T-helper 17 cell (primary cell): ENCODE results near the gene ERBB2. TPM values are rescaled to one million over a fixed set of nuclear protein-coding genes. Genes with fewer than 3 reads are reported as not detected.
A peak's percentile ranks its signal among the peaks of the same experiment; 100 is the strongest.
"Not testable (repeated sequence)": the region's sequence is repeated elsewhere in the genome, so short reads cannot be mapped to it uniquely, and the experiment has no call there.

Source experiments
- ATAC-seq: fragments of 150-1000 bp; cut with Tn5 transposase; 2 replicates; pipeline ENCODE4 v1.10.0; 2021; ENCODE audit warnings: mild to moderate bottlenecking, moderate library complexity
- DNase-seq, 3 donors: peaks; one replicate each; pipeline versions ENCODE4 v3.0.0 to v3.0.0-alpha.2; 2020 to 2021
- H3K9me3 ChIP-seq: one replicate; pipeline ENCODE4 v1.7.0; 2013; ENCODE audit warnings: low read length, mild to moderate bottlenecking; ENCODE audit not compliant: control insufficient read depth, poor library complexity, severe bottlenecking
- H3K27ac Mint-ChIP-seq: one replicate; pipeline ENCODE4 v1.8.0; 2022; ENCODE audit warnings: mild to moderate bottlenecking, moderate library complexity, mixed read lengths
- H3K27me3 Mint-ChIP-seq: one replicate; pipeline ENCODE4 v1.8.0; 2022; ENCODE audit warnings: mixed read lengths
- H3K36me3 Mint-ChIP-seq: one replicate; pipeline ENCODE4 v1.8.0; 2022; ENCODE audit warnings: low read depth, mixed read lengths
- H3K4me1 Mint-ChIP-seq: one replicate; pipeline ENCODE4 v1.8.0; 2022; ENCODE audit warnings: mild to moderate bottlenecking, mixed read lengths
- H3K4me3 Mint-ChIP-seq: one replicate; pipeline ENCODE4 v1.8.0; 2022; ENCODE audit warnings: mild to moderate bottlenecking, moderate library complexity, mixed read lengths
- total RNA-seq, 4 donors: library from RNA in 2 of 4; stranded (reverse) in 2 of 4; gene quantifications; one replicate each; pipeline ENCODE4 v1.2.3 and lab custom pipeline; 2022 to 2026

The ERBB2 gene
- total RNA-seq, 2 donors from 2014 or later, result 1.3 to 3.5 TPM

DNA sequence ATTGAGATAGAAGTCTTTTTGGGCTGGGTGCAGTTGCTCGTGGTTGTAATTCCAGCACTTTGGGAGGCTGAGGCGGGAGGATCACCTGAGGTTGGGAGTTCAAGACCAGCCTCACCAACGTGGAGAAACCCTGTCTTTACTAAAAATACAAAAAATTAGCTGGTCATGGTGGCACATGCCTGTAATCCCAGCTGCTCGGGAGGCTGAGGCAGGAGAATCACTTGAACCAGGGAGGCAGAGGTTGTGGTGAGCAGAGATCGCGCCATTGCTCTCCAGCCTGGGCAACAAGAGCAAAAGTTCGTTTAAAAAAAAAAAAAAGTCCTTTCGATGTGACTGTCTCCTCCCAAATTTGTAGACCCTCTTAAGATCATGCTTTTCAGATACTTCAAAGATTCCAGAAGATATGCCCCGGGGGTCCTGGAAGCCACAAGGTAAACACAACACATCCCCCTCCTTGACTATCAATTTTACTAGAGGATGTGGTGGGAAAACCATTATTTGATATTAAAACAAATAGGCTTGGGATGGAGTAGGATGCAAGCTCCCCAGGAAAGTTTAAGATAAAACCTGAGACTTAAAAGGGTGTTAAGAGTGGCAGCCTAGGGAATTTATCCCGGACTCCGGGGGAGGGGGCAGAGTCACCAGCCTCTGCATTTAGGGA is 577 bp upstream of the ERBB2 start:
- Mint-ChIP-seq H3K27me3 (peaks cover 37% of the 10 kb centered on the region), H3K27ac (peak overlapping the region; percentile 29), H3K4me3 (peak overlapping the region; percentile 64), H3K36me3 (peaks cover 11% of the 10 kb centered on the region)
- H3K4me1 Mint-ChIP-seq, DNase-seq, H3K9me3 ChIP-seq, ATAC-seq: not testable (repeated sequence)

DNA sequence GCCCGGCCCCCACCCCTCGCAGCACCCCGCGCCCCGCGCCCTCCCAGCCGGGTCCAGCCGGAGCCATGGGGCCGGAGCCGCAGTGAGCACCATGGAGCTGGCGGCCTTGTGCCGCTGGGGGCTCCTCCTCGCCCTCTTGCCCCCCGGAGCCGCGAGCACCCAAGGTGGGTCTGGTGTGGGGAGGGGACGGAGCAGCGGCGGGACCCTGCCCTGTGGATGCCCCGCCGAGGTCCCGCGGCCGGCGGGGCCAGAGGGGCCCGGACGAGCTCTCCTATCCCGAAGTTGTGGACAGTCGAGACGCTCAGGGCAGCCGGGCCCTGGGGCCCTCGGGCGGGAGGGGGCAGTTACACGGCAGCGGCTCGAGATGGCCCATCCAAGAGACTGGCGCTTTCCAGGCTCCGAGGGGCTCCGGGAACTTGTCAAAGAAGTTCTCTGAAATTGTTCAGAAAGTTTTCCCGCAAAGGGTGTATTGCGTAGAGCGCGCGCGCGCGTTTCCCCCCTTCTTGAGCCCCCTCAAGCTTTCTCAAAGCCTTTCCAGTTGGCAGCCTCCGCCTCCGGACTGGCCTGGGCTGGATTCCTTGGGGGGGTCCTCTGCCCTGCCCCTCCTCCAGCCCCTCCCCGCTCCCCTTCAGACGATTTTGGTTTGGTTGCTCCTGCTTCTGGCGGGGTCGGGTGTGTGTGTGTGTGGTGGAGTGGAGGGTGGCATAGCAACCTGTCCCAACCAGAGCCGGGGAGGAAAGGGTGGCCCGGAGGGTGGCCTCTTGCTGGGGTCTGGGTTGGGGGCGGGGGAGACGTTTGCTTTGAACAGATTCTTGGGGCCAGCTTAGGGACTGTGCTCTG is 504 bp downstream of the ERBB2 start:
- DNase-seq, result no peak
- H3K9me3 ChIP-seq, result no peaks in the 10 kb centered on the region
- Mint-ChIP-seq H3K4me1 (peaks cover 7% of the 10 kb centered on the region), H3K4me3 (no peak overlapping the region), H3K27me3 (peaks cover 37% of the 10 kb centered on the region), H3K36me3 (peaks cover 9% of the 10 kb centered on the region), H3K27ac (no peak overlapping the region)
- ATAC-seq, result no peak

DNA sequence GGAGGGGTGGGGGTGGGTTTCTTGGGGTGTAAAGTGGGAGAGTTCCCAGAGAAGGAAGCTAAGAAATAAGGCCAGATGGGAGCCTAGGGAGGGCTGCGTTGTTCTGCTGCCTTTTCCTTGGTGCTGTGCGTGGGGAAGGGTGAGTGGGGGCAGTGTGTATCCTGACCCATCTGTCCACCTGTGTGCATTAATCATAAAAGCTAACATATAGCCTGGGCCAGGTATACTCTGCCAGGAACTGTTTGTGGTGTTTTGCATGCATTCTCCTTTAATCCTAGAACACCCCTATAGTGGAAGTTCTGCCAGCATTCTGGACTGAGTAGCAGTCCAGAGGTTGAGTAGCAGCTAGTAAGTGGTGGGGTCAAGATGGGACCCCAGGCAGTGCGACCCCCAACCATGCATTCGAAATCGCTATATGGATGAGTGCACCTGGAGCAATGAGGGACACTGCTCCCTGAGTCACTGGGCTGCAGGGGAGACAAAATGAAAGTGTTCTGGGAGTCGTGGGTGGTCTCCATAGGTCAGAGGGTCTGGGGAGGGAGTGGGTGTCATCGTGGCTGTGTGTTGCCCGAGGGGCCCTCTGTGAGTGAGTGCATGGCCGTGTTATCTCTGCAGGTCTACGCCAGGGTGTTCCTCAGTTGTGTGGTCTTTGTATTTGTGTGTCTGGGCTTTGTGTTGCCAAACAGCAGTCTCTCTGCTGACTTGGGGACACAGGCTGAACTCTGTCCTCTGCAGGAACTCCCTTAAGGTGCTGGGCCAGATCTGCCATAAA is 1.3 kb downstream of the ERBB2 start:
- Mint-ChIP-seq H3K4me1 (peaks cover 7% of the 10 kb centered on the region), H3K27me3 (peaks cover 37% of the 10 kb centered on the region), H3K36me3 (peaks cover 9% of the 10 kb centered on the region), H3K4me3 (peak overlapping the region; percentile 33), H3K27ac (no peak overlapping the region)
- ATAC-seq (no peak), DNase-seq (no peak)
- no peaks in the 10 kb centered on the region for H3K9me3 ChIP-seq

DNA sequence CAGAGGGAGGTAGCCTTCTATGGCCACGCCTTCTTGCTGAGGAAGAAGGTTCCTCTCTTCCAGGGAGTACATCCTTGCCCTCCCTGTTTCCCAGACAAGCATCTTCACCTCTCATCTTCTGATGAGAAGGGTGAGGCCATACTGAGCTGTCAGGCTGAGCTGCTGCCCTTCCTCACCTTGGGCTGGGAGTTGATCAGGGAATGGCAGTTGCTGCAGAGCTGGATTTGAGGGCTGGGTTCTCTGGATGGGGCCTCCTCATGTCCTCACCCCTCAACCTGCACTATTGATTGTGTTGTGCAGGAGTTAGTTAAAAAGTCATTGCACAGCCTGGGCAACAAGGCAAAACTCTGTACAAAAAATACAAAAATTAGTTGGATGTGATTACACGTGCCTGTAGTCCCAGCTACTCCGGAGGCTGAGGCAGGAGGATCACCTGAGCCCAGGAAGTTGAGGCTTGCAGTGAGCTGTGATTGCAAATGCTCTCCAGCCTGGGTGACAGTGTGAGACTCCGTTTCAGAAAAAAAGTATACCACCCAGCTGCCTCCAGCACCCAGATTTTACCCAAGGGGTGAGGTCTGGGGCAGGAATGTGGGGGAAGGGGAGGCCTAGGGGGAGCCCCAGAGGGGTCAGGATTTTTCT is 2.0 kb downstream of the ERBB2 start:
- peaks cover 37% of the 10 kb centered on the region for H3K27me3 Mint-ChIP-seq
- no peaks in the 10 kb centered on the region for H3K9me3 ChIP-seq

DNA sequence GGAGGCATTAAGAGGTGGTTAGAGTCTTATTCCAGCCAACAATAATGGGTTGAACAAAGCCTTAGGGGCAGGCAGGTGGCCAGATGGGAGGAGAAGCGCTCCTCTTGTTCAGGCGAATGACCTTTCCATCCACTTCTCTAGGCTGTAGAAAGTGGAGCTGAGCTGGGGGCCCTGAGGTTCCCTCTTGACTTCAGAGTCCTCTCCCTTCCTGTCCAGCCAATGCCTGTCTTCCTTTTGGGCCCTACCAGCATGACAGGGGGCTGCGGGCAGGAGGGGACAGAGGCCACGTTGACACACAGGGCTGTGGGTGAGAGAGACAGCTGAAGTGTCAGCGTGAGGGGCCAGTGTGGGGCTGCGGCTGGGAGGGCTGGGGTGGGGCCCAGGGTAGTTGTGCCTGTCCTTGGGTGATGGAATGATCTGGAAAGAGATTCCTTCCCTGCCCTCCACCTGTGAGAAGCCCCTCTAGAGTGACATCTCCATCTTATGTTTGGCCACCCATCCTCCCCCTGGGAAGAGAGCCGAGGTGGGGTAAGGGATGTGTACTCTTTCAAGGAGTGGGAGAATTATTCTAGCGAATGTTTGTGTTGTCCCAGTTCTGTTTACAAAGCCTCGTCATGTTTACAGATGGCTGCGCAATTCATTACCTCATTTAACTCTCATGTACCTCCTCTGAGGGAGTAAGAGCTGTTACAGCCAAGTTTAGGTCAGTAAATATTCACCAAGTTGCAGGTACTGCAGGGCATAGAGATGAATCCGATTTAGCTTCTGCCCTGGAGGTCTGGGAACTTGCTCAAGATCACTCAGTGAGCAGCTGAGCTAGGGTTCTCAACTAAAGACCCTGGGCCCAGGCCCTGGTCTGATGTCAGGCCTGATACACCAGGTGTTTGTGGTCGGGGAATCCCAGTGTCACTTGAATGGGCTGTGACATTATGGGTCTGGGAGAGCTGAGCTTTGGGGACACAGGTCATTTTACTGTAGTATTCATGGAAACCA is 3.3 kb downstream of the ERBB2 start:
- ATAC-seq, result peak; percentile 45
- no peak overlapping the region for H3K4me3 Mint-ChIP-seq
- peaks cover 16% of the 10 kb centered on the region for H3K4me1 Mint-ChIP-seq
- DNase-seq, result no peak
- peaks cover 30% of the 10 kb centered on the region for H3K27me3 Mint-ChIP-seq
- H3K9me3 ChIP-seq, result no peaks in the 10 kb centered on the region
- H3K27ac Mint-ChIP-seq, result peak overlapping the region; percentile 32
- H3K36me3 Mint-ChIP-seq, result peaks cover 7% of the 10 kb centered on the region

More for the DNA sequence above, 2.0 kb downstream of the ERBB2 start:
- DNase-seq, result no peak
- Mint-ChIP-seq H3K27ac (no peak overlapping the region), H3K36me3 (peaks cover 9% of the 10 kb centered on the region), H3K4me1 (peaks cover 10% of the 10 kb centered on the region), H3K4me3 (no peak overlapping the region)
- no peak for ATAC-seq

DNA sequence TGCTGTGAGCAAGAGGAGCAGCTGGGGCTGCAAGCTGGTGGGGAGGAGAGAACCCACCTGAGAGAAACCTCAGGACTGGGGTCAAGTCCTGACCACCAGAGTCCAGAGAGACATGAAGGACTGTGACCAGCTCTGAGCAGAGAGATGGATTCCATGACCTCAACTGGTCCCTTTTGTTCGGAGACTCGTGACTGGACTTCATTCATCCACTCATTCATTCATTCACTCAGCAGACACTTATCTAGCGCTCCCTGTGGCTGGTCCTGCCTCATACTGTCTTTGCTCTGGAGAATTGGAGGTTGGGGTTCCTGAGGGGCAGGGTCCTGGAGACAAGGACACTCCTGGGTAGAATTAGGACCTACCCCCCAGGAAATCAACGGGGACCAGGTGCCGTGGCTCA is 4.0 kb downstream of the ERBB2 start:
- Mint-ChIP-seq H3K4me1 (peaks cover 16% of the 10 kb centered on the region), H3K27ac (peak overlapping the region; percentile 32), H3K36me3 (peaks cover 6% of the 10 kb centered on the region), H3K27me3 (peaks cover 22% of the 10 kb centered on the region), H3K4me3 (no peak overlapping the region)
- ATAC-seq (no peak), DNase-seq (no peak)
- H3K9me3 ChIP-seq, result no peaks in the 10 kb centered on the region

DNA sequence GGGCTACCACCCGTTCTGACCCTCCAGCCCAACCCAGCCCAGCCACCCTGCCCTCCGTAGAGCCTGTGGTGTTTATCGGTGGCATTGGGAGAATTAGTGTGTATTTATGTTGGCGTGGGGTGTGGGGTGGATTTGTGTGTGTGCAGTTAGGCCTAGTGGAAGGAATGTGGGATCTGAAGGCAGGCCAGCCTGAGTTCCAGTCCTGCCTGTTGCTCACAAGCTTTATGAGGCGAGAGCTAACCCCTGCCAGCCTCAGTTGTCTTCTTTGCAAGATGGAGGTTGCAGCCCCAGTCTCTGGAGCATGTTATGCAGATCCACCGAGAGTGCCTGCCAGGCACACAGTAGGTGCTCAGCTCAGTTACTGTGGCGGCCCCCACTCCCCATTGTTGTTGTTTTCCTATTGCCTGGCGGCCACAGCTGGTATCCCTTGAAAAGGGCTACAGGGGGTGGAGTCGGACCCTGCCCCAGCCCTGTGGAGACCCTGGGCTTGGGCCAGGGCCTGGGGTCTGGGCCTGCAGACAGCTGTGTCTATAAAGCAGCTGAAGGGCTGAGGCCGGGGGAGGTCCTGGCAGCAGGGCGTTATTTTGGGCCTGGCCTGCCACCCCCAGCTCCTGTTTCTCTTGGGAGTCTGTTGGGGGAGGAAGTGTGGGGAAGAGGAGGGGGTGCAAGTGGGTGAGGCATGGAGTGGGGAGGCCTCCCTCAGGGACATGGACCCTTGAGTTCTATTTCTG is 5.1 kb downstream of the ERBB2 start:
- Mint-ChIP-seq H3K27ac (no peak overlapping the region), H3K27me3 (peaks cover 12% of the 10 kb centered on the region), H3K36me3 (peaks cover 6% of the 10 kb centered on the region), H3K4me1 (peaks cover 17% of the 10 kb centered on the region), H3K4me3 (no peak overlapping the region)
- ATAC-seq (no peak), DNase-seq (no peak)
- no peaks in the 10 kb centered on the region for H3K9me3 ChIP-seq

DNA sequence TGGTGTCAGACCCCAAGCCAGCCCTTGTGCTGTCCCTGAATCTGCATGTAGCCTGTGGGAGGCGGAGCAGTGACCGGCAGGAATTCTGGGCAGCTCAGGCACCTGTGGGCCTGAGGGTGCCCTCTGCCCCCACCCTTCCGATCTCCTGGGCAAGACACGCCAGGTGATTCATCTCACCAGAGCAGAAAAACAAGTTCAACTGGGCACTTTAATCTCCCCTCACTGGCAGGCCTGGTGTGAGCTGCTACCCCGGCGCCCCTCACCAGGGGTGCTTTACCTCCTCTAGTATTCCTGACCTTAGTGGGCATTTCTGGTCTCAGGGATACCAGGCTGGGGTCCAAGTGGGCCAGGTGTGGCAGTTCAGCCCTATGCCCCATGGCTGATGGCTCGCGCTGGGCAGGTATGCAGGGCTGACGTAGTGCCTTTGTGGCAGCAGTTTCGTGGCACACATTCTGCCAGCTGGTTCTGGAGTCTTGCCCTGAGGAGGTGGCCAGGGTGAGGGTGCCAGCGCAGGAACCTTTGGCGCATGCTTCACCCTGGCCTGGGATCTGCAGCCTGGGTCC is 6.0 kb downstream of the ERBB2 start:
- Mint-ChIP-seq H3K4me1 (peaks cover 17% of the 10 kb centered on the region), H3K36me3 (peaks cover 6% of the 10 kb centered on the region), H3K27ac (no peak overlapping the region), H3K27me3 (peaks cover 10% of the 10 kb centered on the region), H3K4me3 (no peak overlapping the region)
- H3K9me3 ChIP-seq, result no peaks in the 10 kb centered on the region
- ATAC-seq (no peak), DNase-seq (no peak)

DNA sequence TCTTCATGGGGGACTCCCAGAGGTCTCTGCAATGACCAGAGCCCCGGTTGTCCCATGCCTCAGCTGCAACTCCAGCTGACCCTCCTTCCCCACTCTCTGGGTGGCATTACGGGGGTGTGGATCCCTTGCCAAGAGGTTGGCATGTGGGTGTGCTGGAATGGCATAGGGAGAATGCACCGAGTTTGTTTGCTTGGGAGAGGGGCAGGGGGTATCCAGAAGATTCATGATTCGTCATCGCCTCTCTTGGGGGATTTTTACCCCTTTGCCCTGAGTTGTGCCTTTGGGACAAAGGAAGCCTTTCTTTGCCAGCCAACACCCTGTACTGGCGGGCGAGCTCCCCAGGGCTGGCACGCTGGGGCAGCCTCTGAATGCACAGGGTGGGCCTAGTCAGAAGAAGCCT is 6.5 kb downstream of the ERBB2 start:
- DNase-seq (no peak), ATAC-seq (no peak)
- H3K9me3 ChIP-seq, result no peaks in the 10 kb centered on the region
- Mint-ChIP-seq H3K27ac (no peak overlapping the region), H3K36me3 (peaks cover 3% of the 10 kb centered on the region), H3K4me3 (no peak overlapping the region), H3K4me1 (peaks cover 17% of the 10 kb centered on the region), H3K27me3 (peaks cover 4% of the 10 kb centered on the region)

DNA sequence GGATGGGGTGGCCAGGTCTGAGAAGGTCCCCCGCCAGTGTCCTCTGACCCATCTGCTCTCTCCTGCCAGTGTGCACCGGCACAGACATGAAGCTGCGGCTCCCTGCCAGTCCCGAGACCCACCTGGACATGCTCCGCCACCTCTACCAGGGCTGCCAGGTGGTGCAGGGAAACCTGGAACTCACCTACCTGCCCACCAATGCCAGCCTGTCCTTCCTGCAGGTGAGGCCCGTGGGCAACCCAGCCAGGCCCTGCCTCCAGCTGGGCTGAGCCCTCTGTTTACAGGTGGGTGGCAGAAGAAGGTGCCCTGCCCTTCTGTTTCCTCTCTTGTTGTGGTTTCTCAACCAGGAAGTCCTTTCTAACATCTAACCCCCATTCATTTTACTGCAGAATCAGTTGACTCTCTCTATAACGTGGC is 7.1 kb downstream of the ERBB2 start:
- peaks cover 3% of the 10 kb centered on the region for H3K36me3 Mint-ChIP-seq
- ATAC-seq (peak; percentile 62), DNase-seq (no peak)
- H3K4me1 Mint-ChIP-seq, result peaks cover 17% of the 10 kb centered on the region
- H3K27me3 Mint-ChIP-seq, result no peaks in the 10 kb centered on the region
- H3K9me3 ChIP-seq, result no peaks in the 10 kb centered on the region
- H3K4me3 Mint-ChIP-seq, result peak overlapping the region; percentile 62
- H3K27ac Mint-ChIP-seq, result peak overlapping the region; percentile 77

DNA sequence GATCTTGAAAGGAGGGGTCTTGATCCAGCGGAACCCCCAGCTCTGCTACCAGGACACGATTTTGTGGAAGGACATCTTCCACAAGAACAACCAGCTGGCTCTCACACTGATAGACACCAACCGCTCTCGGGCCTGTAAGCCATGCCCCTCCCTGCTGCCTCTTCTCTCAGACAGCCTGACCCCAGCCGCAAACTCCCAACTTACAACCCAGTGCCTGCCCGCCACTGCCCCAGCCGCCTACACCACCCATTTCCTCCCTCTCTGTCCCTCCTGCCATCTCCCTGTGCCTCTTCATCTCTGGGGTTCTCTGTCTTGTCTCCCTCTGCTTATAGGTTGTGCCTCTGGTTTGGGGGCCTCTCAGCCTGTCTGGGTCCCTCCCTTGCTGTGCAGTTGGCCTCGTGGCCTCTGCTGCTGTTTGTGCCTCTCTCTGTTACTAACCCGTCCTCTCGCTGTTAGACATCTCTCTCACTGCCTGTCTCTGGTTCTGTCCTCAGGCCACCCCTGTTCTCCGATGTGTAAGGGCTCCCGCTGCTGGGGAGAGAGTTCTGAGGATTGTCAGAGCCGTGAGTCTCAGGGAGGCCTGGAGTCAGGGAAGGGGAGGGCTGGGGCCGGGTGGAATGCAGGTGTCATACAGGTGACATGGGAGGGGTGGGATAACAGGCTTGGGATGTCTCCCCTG is 9.6 kb downstream of the ERBB2 start:
- H3K27ac Mint-ChIP-seq, result peak overlapping the region; percentile 16
- no peaks in the 10 kb centered on the region for H3K27me3 Mint-ChIP-seq
- DNase-seq, result no peak
- no peaks in the 10 kb centered on the region for H3K9me3 ChIP-seq
- H3K36me3 Mint-ChIP-seq, result no peaks in the 10 kb centered on the region
- H3K4me1 Mint-ChIP-seq, result peaks cover 16% of the 10 kb centered on the region
- no peak overlapping the region for H3K4me3 Mint-ChIP-seq
- no peak for ATAC-seq
